SKM-1 (cell line): ENCODE data around the gene NADSYN1.
"Not testable (repeated sequence)": the region's sequence is repeated elsewhere in the genome, so short reads cannot be mapped to it uniquely, and the experiment has no call there.

Experiments
- DNase-seq: peaks from one replicate; lab custom pipeline; 2025; ENCODE audit not compliant: unreplicated experiment; lab: John Stamatoyannopoulos, UW

The NADSYN1 gene

DNA sequence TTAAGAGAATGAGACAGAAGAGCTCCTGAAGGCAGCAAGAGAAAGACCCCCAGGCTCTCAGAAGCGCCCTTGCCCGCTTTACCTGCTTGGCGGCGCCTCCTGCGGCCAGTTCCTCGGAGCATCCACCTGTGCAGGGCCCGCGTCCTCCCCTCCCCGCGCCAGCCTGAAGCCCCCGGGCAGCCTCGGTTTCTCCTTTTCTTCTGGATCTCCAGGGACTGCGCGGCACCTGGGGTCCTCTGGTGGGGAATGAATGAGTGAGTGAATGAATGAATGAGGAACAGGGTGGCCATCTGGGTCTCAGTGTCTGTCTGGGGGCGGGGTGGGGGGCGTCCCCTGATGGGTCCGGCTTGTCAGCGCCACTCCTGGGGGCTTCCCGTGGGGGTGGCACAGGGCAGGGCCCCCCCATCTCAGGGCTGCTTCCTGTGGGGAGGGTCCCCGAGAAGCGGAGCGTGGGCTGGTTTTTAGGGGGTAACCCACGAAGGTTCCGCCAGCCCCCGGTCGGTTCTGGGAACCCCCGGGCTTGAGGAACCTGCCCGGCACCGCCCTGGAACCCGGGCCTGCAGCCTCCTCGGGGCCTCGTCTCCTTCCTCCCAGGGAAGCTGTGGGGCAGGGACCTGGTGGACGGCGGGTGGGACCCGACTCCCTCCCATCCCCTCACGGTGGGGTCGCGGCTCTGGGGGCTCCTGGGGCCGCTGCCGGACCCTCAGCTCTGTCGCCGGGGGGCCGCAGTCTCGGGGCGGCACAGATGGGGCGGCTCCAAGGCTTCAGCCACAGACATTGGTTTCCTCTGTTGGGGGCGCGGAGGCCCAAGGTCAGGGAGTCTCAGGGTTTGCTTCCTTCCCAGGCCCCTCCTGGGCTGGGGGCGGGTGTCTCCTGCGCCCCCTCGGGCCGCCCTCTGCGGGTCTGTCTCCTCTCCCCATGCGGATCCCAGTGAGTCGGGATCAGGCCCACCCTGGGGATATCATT is 65.8 kb downstream of the NADSYN1 start:
- no peak for DNase-seq

DNA sequence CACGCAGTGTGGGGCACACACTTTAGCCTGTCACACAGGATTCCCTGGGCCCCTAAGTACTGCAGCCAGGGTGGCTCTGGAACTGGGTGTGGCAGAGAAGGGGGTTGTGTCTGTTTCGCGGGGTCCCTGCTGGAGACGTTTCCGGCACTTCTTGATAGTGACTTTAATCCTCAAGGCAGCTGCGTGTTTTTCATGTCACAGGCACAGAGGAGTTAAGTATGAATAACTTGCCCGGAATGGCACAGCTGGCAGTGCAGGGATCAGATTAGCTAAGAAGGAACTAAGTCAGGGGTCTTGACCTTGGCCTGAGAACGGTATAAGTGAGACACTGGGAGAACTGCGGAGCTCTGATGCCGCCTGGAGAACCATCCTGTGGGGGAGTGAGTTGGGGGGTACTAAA is 66.5 kb downstream of the NADSYN1 start:
- DNase-seq = no peak

DNA sequence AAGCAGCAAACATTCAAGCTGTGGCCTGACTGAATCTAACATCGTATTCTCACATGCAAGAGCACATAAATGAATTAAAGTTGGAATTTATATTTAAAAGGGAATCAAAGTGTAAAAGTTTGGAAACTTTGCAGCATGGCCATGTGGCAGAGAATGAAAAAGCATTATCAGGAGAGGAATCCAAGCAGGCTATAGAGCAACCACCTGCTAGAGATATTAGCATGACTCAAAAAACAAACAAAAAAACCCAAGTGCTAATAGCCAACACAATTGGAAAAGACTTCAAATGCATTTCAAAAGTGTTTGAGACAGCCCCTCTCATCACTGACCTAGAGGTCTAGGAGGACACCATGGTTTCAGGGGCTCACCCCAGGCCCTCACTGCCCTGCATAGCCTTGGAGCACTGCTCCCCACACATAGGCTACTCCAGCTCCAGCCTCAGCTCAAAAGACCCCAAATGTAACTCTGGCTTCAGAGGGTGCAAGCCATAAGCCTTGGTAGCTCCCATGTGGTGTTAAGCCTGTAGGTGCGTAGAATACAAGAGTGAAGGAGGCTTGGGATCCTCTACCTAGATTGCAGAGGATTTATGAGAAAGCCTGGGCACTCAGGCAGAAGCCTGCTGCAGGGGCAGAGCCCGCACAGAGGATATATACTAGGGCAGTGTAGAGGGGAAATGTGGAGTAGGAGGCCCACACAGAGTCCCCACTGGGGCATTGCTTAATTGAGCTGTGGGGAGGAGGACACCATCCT is 72.4 kb downstream of the NADSYN1 start:
- no peak for DNase-seq

DNA sequence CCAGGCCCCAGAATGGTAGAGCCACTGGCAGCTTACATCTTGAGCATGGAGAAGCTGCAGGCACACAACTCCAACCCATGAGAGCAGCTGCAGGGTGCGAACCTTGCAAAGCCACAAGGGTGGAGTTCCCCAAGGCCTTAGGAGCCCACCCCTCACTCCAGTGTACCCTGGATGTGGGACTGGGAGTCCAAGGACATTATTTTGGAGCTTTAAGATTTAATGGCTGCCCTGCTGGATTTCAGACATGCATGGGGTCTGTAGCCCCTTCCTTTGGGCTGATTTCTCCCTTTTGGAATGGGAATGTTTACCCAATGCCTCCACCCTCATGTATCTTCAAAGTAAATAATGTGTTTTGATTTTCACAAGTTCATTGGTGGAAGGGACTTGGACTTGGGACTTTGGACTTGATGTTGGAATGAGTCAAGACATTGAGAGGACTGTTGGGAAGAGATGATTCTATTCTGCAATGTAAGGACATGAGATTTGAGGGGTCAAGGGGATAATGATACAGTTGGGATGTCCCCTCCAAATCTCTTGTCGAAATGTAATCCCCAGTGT is 73.0 kb downstream of the NADSYN1 start:
- DNase-seq = no peak

DNA sequence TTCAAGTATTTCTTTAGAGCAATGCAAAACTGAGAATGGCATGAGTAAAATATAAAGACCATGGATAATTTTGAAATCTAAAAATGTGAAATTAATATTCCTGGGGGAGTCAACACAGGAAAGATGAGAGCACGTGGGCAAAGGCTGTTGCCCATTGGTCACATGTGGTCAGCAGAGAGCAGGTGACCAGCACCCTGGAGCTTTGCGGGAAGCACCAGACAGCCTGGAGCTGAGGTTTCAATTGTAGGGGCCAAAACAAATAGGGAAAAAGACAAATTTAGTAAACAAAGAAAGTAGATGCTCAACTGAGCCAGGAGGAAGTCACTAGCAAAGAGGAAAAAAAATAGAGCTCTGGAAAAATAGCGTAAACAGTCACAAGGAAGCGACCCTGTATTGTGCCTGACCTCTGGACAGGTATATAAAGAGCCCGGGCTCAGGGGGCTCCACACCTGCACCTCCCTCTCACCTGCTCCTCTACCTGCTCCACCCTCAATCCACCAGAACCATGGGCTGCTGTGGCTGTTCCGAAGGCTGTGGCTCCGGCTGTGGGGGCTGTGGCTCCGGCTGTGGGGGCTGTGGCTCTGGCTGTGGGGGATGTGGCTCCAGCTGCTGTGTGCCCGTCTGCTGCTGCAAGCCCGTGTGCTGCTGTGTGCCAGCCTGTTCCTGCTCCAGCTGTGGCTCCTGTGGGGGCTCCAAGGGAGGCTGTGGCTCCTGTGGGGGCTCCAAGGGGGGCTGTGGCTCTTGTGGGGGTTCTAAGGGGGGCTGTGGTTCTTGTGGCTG is 74.0 kb downstream of the NADSYN1 start, which contains the start of gene KRTAP5-7:
KRTAP5-7 (plus strand) TSS at position 472 of the 780 bp plus-strand sequence; CDS start at position 506, 34 bp downstream.
- DNase-seq = not testable (repeated sequence)

DNA sequence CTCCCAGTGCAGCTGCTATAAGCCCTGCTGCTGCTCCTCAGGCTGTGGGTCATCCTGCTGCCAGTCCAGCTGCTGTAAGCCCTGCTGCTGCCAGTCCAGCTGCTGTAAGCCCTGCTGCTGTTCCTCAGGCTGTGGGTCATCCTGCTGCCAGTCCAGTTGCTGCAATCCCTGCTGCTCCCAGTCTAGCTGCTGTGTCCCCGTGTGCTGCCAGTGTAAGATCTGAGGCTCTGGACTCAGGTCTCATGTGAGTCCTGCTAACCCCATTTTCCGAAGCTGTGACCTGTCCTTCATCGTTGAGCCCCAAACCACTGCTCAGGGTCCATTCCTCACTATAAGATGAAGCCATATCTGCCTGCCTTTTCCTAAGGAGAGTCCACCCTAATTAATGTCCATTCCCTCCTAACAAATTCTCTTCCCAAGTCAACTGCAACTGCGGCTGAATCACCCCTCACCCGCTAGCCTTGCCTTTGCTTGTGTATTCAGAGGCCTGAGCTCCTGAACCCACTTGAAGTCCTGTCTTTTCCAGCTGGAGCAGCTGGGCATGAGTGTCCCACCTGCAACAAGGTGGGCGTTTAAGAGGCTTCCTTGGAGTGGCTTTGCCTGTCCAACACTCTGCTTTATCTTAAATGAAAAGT is 74.7 kb downstream of the NADSYN1 start:
- no peak for DNase-seq

DNA sequence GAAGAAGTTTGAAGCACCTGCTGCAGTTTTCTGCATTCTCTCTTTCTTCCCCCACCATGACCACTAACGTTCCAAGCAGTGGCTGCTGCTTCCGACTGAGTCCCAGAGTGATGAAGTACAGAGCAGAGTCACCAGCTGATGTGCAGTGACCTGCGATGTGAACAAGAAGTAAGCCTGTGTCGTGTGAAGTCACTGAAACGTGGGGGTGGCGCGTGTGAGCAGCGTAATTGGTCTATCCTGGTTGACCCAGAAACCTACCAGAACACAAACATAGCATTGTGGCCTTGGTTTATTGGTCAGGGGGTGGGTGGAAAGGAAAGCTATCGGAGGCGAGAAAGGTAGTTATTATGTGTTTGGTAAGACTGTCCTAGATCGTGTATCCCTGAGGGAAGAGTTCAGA is 77.6 kb downstream of the NADSYN1 start:
- DNase-seq = no peak

DNA sequence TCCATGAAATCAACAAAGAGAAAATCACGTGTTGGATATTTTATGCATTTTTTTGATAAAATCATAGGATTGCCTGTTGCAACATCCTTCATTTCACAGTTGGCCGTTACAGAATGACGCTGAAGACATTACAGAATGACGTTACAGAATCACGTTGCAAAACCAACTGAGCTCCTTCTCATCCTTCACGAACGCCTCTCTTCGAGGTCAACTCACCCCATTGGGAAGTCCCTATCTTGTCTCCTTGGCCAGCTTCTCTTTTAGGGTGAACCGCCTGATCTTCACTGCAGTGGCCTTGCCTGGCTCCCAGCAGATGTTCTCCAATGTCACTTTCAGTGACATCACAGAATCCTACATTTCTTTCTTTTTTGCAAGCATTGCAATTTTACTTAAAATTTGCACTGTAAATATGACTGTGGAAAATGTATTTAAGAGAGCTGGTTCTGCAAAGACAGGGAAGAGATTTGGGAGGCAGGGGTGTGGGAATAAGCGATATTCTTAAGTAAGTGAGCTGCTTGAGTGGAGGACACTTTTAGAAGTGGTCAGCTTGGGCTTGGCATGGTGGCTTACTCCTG is 79.1 kb downstream of the NADSYN1 start:
- no peak for DNase-seq

DNA sequence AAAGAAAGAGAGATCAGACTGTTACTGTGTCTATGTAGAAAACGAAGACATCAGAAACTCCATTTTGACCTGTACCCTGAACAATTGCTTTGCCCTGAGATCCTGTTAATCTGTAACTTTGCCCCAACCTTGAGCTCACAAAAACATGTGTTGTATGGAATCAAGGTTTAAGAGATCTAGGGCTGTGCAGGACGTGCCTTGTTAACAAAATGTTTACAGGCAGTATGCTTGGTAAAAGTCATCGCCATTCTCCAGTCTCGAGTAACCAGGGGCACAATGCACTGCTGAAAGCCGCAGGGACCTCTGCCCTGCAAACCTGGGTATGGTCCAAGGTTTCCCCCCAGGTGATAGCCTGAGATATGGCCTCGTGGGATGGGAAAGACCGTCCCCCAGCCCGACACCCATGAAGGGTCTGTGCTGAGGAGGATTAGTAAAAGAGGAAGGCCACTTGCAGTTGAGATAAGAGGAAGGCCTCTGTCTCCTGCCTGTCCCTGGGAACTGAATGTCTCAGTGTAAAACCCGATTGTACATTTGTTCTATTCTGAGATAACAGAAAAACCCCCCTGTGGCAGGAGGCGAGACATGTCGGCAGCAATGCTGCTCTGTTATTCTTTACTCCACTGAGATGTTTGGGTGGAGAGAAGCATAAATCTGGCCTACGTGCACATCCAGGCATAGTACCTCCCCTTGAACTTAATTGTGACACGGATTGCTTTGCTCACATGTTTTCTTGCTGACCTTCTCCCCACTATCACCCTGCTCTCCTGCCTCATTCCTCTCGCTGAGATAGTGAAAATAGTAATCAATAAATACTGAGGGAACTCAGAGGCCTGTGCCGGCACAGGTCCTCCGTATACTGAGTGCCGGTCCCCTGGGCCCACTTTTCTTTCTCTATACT is 82.0 kb downstream of the NADSYN1 start:
- DNase-seq = not testable (repeated sequence)

DNA sequence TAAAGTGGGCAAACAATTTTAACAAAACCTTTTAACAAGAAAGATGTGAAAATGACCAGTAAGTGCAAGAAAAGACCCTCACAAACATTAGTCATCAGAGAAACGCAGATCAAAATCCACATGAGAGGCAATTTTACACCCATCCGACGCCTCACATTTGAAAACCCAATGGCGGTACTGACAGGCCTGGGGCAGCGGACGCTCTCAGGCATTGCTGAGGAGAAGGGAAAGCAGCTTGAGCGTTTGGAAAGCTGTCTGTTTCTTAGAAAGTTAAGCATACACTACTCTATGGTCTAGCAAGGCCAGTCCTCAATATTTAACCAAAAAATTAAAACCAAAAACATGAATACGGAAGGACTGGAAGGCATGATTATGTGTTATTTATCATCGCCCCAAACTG is 82.8 kb downstream of the NADSYN1 start:
- DNase-seq = no peak

DNA sequence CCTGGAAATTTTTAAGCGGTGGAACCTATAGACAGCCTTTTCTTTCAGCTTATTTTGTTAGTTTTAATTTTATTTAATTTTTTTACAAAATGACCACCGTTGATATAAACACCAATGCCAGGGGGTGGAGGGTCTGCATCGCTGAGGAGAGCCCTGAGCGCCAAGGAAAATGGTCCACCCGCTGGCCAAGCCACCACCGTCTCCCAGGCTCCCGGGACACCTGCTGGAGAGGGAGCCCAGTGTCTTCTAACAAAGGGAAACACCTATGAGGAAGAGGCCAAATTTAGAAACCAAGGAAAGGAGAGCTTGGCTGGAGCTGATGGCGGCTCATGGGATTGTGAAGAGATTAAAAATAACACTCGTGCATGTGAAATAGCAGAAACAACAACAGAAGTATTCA is 84.5 kb downstream of the NADSYN1 start:
- no peak for DNase-seq

DNA sequence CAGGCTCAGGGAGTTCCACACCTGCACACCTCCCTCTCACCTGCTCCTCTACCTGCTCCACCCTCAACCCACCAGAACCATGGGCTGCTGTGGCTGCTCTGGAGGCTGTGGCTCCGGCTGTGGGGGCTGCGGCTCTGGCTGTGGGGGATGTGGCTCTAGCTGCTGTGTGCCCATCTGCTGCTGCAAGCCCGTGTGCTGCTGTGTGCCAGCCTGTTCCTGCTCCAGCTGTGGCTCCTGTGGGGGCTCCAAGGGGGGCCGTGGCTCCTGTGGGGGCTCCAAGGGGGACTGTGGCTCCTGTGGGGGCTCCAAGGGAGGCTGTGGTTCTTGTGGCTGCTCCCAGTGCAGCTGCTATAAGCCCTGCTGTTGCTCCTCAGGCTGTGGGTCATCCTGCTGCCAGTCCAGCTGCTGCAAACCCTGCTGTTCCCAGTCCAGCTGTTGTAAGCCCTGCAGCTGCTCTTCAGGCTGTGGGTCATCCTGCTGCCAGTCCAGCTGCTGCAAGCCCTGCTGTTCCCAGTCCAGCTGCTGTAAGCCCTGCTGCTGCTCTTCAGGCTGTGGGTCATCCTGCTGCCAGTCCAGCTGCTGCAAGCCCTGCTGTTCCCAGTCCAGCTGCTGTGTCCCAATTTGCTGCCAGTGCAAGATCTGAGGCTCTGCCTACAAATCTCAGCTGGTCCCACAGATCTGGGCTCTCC is 85.1 kb downstream of the NADSYN1 start, which contains the start of gene KRTAP5-8:
KRTAP5-8 (plus strand) TSS at position 49 of the 689 bp plus-strand sequence; CDS start at position 80, 31 bp downstream.
- not testable (repeated sequence) for DNase-seq

DNA sequence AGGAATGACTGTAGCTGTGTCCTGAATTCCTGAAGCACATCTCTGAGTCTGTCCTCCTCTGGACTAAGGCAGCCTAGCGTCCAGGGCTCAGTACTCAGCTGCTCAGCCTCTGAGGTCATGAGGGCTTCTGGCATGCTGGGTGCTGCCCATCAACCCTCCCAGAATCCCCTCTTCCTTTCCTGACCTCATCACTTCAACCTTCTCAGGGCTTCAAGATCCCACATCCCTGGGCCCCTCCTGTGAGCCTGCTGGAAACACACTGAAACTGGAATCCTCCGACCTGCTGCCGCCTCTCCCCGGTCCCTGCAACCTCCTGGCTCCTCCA is 85.6 kb downstream of the NADSYN1 start:
- DNase-seq = no peak

DNA sequence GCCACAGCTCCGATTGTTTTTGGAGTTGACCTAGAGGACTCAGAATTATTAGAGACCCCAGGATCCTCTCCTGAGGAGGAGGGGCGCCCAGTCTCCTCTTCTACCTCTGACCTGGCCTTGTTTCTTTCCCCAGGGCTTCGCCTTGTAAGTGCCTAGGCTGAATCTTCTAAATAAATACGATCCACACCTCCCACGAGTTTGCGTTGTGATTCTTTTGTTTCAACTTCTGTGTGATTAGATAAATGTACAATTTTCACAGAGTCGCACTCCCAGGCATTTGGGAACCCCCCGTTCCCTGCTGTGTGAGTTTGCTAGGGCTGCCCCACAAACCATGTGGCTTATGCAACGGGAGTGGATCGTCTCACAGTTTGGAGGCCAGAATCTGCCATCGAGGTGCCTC is 86.0 kb downstream of the NADSYN1 start:
- no peak for DNase-seq

DNA sequence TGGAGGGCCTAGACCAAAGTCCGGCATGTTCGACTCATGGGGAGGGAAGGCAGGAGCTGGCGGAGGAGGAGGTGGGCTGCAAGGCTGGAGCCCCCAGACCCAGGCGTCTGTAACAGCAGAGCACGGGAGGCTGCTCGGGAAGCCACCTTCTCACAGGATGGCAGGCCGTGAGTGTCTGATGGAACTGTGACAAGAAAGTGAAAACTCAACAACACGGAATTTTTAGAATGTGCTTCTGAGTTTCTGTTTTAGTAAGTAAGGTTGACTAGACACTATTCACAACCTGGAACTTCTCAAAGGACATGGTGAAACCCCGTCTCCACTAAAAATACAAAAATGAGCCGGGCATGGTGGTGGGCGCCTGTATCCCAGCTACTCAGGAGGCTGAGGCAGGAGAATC is 87.0 kb downstream of the NADSYN1 start:
- DNase-seq = not testable (repeated sequence)

DNA sequence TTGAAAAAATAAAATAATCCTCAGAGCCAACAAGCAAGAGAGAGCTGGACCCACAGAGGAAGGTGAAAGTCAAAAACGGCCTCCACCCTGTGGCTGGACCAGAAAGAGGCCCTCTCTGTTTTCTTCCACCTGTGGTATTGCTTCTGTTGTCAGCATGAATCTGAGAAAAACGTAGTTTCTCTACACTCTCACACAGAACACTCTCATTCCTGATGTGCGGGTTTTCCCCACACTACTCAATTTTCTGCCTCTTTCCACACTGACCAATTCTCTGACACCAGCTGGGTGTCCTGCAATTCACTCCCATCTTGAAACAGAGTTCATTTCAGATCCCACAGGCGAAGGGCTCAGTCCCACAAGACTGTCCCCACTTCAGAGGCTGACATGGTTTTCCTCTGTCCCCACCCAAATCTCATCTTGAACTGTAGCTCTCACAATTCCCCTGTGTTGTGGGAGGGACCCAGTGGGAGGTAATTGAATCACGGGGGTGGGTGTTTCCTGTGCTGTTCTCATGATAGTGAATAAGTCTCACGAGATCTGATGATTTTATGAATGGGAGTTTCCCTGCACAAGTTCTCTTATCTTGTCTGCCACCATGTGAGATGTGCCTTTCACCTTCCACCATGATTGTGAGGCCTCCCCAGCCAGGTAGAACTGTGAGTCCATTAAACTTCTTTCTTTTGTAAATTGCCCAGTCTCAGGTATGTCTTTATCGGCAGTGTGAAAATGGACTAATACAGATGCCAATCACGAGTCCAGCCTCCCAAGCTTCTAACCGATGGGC is 87.7 kb downstream of the NADSYN1 start:
- not testable (repeated sequence) for DNase-seq

DNA sequence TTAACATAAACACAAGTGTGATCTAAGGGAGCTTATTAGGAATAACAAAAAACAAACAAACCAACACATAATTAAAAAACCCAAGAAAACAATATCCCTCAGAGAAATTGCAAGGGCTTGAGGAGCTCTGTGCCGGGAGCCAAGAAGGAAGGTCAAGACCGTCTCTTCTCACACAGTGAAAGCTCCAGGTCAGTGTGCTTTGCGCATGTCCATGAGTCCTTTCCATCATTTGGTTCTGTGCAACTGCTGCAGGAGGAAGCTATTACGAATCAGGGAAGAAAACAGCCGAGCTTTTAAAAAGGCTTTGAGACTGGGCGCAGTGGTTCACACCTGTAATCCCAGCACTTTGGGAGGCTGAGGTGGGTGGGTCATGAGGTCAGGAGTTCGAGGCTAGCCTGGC is 89.4 kb downstream of the NADSYN1 start:
- no peak for DNase-seq
